ENCODE data around the gene ALOXE3.

DNA sequence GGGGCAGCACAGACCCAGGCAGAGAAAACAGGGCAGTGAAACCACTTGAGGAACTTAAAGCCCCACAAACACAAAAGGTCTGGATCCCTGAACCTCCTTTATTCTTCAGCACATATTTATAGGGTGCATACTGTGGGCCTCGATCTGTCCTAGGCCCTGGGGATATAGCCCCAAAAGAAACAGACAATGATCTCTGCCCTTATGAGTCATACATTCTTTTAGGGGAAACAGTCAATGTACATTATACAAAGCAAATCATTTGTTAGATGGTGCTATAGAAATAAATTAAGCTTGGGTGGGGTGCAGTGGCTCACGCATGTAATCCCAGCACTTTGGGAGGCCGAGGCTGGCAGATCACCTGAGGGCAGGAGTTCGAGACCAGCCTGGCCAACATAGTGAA is 15.6 kb upstream of the ALOXE3 start:
- TF ChIP-seq, protein P1, sequence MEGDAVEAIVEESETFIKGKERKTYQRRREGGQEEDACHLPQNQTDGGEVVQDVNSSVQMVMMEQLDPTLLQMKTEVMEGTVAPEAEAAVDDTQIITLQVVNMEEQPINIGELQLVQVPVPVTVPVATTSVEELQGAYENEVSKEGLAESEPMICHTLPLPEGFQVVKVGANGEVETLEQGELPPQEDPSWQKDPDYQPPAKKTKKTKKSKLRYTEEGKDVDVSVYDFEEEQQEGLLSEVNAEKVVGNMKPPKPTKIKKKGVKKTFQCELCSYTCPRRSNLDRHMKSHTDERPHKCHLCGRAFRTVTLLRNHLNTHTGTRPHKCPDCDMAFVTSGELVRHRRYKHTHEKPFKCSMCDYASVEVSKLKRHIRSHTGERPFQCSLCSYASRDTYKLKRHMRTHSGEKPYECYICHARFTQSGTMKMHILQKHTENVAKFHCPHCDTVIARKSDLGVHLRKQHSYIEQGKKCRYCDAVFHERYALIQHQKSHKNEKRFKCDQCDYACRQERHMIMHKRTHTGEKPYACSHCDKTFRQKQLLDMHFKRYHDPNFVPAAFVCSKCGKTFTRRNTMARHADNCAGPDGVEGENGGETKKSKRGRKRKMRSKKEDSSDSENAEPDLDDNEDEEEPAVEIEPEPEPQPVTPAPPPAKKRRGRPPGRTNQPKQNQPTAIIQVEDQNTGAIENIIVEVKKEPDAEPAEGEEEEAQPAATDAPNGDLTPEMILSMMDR (IDR thresholded peaks at IDR 0.05): no peak
- no peak for TF ChIP-seq POLR2AphosphoS5 (IDR thresholded peaks at IDR 0.05)

All from sigmoid colon (tissue), 4 donors.